OCI-LY7 (cell line): ENCODE results near the gene IQGAP2.

ENCODE experiments used
- CTCF ChIP-seq: fragments of 200-600 bp; sonication (generic); conservative IDR thresholded peaks from 2 replicates; pipeline ENCODE4 v1.5.1; 2014; ENCODE audit warnings: mild to moderate bottlenecking, antibody characterized with exemption, low read length, moderate library complexity, mixed read lengths
- EZH2phosphoT487 ChIP-seq: fragments of 200-600 bp; sonication (generic); IDR thresholded peaks from 2 replicates; pipeline ENCODE4 v1.6.1; 2018; ENCODE audit warnings: low read depth, borderline replicate concordance, mild to moderate bottlenecking, mixed run types, antibody characterized with exemption, low read length, moderate library complexity, mixed read lengths

- TF ChIP-seq CTCF = no peak
- TF ChIP-seq EZH2phosphoT487 = no peak
These were observed 321.8 kb downstream of the IQGAP2 start for GRCh38 chr5:76724871-76725270.
